ENCODE data around the gene IRAK2. TPM values are rescaled to one million over a fixed set of nuclear protein-coding genes. Genes with fewer than 3 reads are reported as not detected.

IRAK2 gene
- total RNA-seq, 4 donors from 2014 or later, result 3.6 to 13.6 (median 7.4) TPM

DNA sequence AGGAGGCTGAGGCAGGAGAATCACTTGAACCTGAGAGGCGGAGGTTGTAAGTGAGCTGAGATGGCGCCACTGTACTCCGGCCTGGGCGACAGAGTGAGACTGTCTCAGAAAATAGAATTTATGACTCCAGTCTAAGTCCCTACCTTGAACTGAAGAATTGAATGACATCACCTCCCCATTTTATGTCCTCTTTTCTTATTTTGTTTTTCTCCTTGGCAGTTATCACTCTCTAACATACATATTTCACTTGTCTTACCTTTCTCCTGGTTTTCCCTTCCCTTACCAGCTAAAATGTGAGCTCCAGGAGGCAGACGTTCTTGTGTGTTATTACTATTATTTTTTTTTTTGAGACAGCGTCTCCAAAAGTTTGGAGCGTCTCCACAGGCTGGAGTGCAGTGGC is 91.1 kb downstream of the IRAK2 start:
- Histone ChIP-seq H3K27me3 (no peaks in the 10 kb centered on the region), H3K4me1 (peaks cover 9% of the 10 kb centered on the region), H3K36me3 (peaks cover 46% of the 10 kb centered on the region), H3K27ac (no peak overlapping the region), H3K4me3 (no peak overlapping the region), H3K9me3 (no peaks in the 10 kb centered on the region)
- 78% methylated on average over 7 of the region's 7 CpGs for WGBS
- TF ChIP-seq POLR2A (IDR thresholded peaks at IDR 0.05) (no peak), POLR2AphosphoS5 (IDR thresholded peaks at IDR 0.05) (no peak), EP300 (IDR thresholded peaks at IDR 0.05) (no peak)
- TF ChIP-seq, protein P1, sequence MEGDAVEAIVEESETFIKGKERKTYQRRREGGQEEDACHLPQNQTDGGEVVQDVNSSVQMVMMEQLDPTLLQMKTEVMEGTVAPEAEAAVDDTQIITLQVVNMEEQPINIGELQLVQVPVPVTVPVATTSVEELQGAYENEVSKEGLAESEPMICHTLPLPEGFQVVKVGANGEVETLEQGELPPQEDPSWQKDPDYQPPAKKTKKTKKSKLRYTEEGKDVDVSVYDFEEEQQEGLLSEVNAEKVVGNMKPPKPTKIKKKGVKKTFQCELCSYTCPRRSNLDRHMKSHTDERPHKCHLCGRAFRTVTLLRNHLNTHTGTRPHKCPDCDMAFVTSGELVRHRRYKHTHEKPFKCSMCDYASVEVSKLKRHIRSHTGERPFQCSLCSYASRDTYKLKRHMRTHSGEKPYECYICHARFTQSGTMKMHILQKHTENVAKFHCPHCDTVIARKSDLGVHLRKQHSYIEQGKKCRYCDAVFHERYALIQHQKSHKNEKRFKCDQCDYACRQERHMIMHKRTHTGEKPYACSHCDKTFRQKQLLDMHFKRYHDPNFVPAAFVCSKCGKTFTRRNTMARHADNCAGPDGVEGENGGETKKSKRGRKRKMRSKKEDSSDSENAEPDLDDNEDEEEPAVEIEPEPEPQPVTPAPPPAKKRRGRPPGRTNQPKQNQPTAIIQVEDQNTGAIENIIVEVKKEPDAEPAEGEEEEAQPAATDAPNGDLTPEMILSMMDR (IDR thresholded peaks at IDR 0.05), result no peak
- no peak for DNase-seq (ENCODE audit: low spot score in 2 of 2)

DNA sequence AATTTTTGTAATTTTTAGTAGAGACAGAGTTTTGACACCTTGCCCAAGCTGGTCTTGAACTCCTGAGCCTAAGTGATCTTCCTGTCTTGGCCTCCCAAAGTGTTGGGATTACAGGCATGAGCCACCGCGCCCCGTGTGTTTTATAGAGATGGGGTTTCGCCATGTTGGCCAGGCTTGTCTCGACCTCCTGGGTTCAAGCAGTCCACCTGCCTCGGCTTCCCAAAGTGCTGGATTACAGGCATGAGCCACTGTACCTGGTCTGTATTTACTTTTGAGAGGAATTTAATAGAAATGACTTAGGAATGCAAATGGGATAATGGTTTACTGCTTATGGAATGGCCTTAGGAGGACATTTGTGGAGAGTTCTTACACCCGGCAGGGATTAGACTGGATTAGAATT is 94.3 kb downstream of the IRAK2 start:
- TF ChIP-seq, protein P1 (IDR thresholded peaks at IDR 0.05), result no peak
- TF ChIP-seq POLR2AphosphoS5 (IDR thresholded peaks at IDR 0.05), result no peak
- TF ChIP-seq POLR2A (IDR thresholded peaks at IDR 0.05), result no peak
- TF ChIP-seq EP300 (IDR thresholded peaks at IDR 0.05), result no peak
- H3K36me3 ChIP-seq, result peaks cover 40% of the 10 kb centered on the region
- no peak for DNase-seq (ENCODE audit: low spot score in 2 of 2)
- H3K4me3 ChIP-seq, result no peak overlapping the region
- peaks cover 2% of the 10 kb centered on the region for H3K4me1 ChIP-seq
- H3K9me3 ChIP-seq, result no peaks in the 10 kb centered on the region
- H3K27me3 ChIP-seq, result no peaks in the 10 kb centered on the region
- WGBS, result 98% methylated on average over 7 of the region's 7 CpGs
- H3K27ac ChIP-seq, result no peak overlapping the region

DNA sequence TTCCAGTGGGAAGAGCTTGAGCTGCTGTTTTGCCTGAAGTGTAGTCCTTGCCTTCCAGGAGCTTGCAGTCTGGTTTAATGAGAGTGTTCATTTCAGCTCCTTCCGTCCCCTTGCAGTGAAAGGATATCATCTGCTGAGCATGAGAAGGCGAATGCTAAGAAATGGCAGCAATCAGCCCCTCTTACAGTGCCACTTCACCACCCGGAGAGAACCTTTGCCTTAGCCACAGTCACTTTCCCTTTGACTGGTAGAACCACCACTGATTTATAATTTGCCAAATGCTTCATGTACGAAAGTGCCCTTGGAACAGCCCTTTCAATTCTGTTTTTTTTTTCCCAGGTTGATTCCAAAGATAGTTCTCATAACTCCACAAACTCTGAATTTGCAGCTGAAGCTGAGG is 95.1 kb downstream of the IRAK2 start:
- TF ChIP-seq POLR2AphosphoS5 (IDR thresholded peaks at IDR 0.05), result no peak
- TF ChIP-seq, protein P1 (IDR thresholded peaks at IDR 0.05), result no peak
- no peak for TF ChIP-seq EP300 (IDR thresholded peaks at IDR 0.05)
- no peak for TF ChIP-seq POLR2A (IDR thresholded peaks at IDR 0.05)
- no peaks in the 10 kb centered on the region for H3K9me3 ChIP-seq
- WGBS, result 87% methylated on average over 4 of the region's 4 CpGs
- H3K4me3 ChIP-seq, result no peak overlapping the region
- DNase-seq (ENCODE audit: low spot score in 2 of 2), result no peak
- H3K4me1 ChIP-seq, result no peaks in the 10 kb centered on the region
- no peaks in the 10 kb centered on the region for H3K27me3 ChIP-seq
- peaks cover 36% of the 10 kb centered on the region for H3K36me3 ChIP-seq
- no peak overlapping the region for H3K27ac ChIP-seq

DNA sequence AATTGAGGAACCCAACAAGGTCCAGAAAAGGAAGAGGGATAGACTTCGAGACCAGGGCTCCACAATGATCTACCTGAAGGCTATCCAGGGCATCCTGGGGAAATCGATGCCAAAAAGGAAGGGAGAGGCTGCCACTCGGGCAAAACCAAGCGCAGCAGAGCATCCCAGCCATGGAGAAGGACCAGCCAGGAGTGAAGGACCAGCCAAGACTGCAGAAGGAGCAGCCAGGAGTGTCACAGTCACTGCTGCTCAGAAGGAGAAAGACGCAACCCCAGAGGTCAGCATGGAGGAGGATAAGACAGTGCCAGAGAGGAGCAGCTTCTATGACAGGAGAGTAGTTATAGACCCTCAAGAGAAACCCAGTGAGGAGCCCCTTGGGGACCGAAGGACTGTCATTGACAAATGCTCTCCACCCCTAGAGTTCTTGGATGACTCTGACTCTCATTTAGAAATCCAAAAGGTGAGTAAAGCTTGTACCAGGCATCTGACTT is 95.5 kb downstream of the IRAK2 start:
- Histone ChIP-seq H3K27me3 (no peaks in the 10 kb centered on the region), H3K36me3 (peaks cover 36% of the 10 kb centered on the region), H3K4me3 (no peak overlapping the region), H3K27ac (no peak overlapping the region), H3K9me3 (no peaks in the 10 kb centered on the region), H3K4me1 (no peaks in the 10 kb centered on the region)
- DNase-seq (ENCODE audit: low spot score in 2 of 2), result no peak
- 87% methylated on average over 6 of the region's 6 CpGs for WGBS
- TF ChIP-seq POLR2A (IDR thresholded peaks at IDR 0.05) (no peak), POLR2AphosphoS5 (IDR thresholded peaks at IDR 0.05) (no peak), EP300 (IDR thresholded peaks at IDR 0.05) (no peak)
- TF ChIP-seq, protein P1 (IDR thresholded peaks at IDR 0.05), result no peak

DNA sequence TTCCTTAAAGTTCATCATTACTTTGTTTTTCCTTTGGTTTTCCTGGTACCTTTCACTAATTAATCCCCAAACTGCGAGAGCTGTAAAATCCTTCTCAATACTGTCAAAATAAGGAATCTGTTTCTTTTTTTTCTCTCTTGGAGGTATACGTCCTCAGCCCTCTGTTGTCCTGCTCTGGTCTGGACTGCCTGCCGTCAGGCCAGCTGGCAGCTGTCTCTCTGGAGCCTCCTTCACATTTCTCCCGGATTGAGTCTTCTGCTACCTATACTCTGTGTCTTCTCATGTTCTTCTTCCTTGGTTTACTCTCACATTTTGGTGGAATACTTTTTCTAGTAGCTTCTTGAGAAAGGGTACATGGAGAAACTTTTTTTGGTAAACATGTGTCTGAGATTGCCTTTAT is 97.3 kb downstream of the IRAK2 start:
- Histone ChIP-seq H3K4me1 (no peaks in the 10 kb centered on the region), H3K4me3 (no peak overlapping the region), H3K9me3 (no peaks in the 10 kb centered on the region), H3K27me3 (no peaks in the 10 kb centered on the region), H3K27ac (no peak overlapping the region), H3K36me3 (peaks cover 33% of the 10 kb centered on the region)
- TF ChIP-seq POLR2A (IDR thresholded peaks at IDR 0.05) (no peak), EP300 (IDR thresholded peaks at IDR 0.05) (no peak), POLR2AphosphoS5 (IDR thresholded peaks at IDR 0.05) (no peak)
- TF ChIP-seq, protein P1 (IDR thresholded peaks at IDR 0.05), result no peak
- 76% methylated on average over 4 of the region's 4 CpGs for WGBS
- no peak for DNase-seq (ENCODE audit: low spot score in 2 of 2)

Measured in suprapubic skin (tissue), 4 donors.